Hepatocyte (in vitro differentiated cells): Measurements from ENCODE around the gene AP1AR. TPM values are rescaled to one million over a fixed set of nuclear protein-coding genes. Genes with fewer than 3 reads are reported as not detected.

Source experiments
- DNase-seq: peaks from one replicate; pipeline ENCODE4 v3.0.0-alpha.2; 2016; ENCODE audit warnings: low spot score
- H2AFZ ChIP-seq: fragments of 200-600 bp; sonication (generic); 2 replicates; pipeline ENCODE4 v1.6.0; 2016; ENCODE audit warnings: antibody characterized with exemption, mild to moderate bottlenecking
- H3K27ac ChIP-seq: fragments of 200-600 bp; sonication (generic); 2 replicates; pipeline ENCODE4 v1.5.1; 2016; ENCODE audit warnings: mild to moderate bottlenecking
- H3K27me3 ChIP-seq: fragments of 200-600 bp; sonication (generic); 2 replicates; pipeline ENCODE4 v1.6.1; 2016
- H3K36me3 ChIP-seq: fragments of 200-600 bp; sonication (generic); replicated peaks from 2 replicates; pipeline ENCODE4 v1.5.1; 2016; ENCODE audit warnings: low read depth; ENCODE audit not compliant: insufficient read depth
- H3K4me1 ChIP-seq: fragments of 200-600 bp; sonication (generic); 2 replicates; pipeline ENCODE4 v1.5.1; 2016; ENCODE audit warnings: mild to moderate bottlenecking, moderate library complexity; ENCODE audit not compliant: insufficient read depth
- H3K4me2 ChIP-seq: fragments of 200-600 bp; sonication (generic); 2 replicates; pipeline ENCODE4 v1.6.0; 2016
- H3K4me3 ChIP-seq: fragments of 200-600 bp; sonication (generic); 2 replicates; pipeline ENCODE4 v1.5.1; 2016; ENCODE audit warnings: mild to moderate bottlenecking
- H3K79me2 ChIP-seq: fragments of 200-600 bp; sonication (generic); 2 replicates; pipeline ENCODE4 v1.6.0; 2017; ENCODE audit warnings: mild to moderate bottlenecking
- H3K9me2 ChIP-seq: fragments of 200-600 bp; sonication (generic); replicated peaks from 2 replicates; pipeline ENCODE4 v1.6.0; 2017; ENCODE audit warnings: mild to moderate bottlenecking; ENCODE audit not compliant: insufficient read depth
- H3K9me3 ChIP-seq: fragments of 200-600 bp; sonication (generic); 2 replicates; pipeline ENCODE4 v1.5.1; 2016; ENCODE audit warnings: low read depth, mild to moderate bottlenecking
- H4K20me1 ChIP-seq: fragments of 200-600 bp; sonication (generic); 2 replicates; pipeline ENCODE4 v1.6.0; 2016; ENCODE audit warnings: mild to moderate bottlenecking; ENCODE audit not compliant: insufficient read depth, poor library complexity, severe bottlenecking
- CTCF ChIP-seq: fragments of 200-600 bp; sonication (generic); IDR thresholded peaks from 2 replicates; pipeline ENCODE4 v1.5.1; 2016; ENCODE audit warnings: antibody characterized with exemption, mild to moderate bottlenecking; ENCODE audit not compliant: poor library complexity
- EZH2 ChIP-seq: fragments of 200-600 bp; sonication (generic); IDR thresholded peaks from 2 replicates; pipeline ENCODE4 v1.6.1; 2016; ENCODE audit warnings: antibody characterized with exemption, mild to moderate bottlenecking, borderline replicate concordance
- EZH2phosphoT487 ChIP-seq: fragments of 200-600 bp; sonication (generic); IDR thresholded peaks from one replicate; pipeline ENCODE4 v1.6.1; 2018; ENCODE audit warnings: antibody characterized with exemption, mild to moderate bottlenecking, low read depth, moderate library complexity; ENCODE audit not compliant: unreplicated experiment, severe bottlenecking
- WGBS: methylation state at CpG from one replicate; pipeline ENCODE4 v1.1.6; 2016; ENCODE audit warnings: low lambda C conversion rate; ENCODE audit errors: missing lambda C conversion rate; 5-methylcytosine and 5-hydroxymethylcytosine counted together
- polyA plus RNA-seq: library from polyadenylated mRNA; unstranded; fragments of >200 nt; fragmentation: Nextera tagmentation; extraction: Ambion mirVana; gene quantifications from 2 replicates; pipeline ENCODE4 v1.2.1, GENCODE V29; 2016
- total RNA-seq: library from RNA; depleted of rRNA; stranded (reverse); fragments of >200 nt; gene quantifications from 2 replicates; pipeline ENCODE4 v1.2.3, GENCODE V29; 2014

Gene AP1AR
- total and polyA plus RNA-seq, 2 experiments from 2014 or later, result 22.6 to 48.1 TPM

DNA sequence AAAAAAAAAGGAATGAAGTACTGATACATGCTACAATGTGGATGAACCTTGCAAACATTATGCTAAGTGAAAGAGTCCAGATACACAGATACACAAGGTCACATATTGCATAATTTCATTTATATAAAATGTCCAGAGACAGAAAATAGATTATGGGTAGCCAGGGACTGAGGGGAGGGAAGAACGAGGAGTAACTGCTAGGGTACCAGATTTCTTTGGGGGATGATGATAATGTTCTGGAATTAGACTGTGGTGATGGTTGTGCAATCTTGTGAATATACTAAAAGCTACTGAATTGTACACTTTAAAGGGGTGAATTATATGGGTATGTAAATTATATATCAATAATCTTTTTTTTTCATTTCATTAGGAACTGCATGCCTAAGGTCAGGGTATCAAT, 20.8 kb upstream of the AP1AR start:
- DNase-seq, result no peak
- no peak for TF ChIP-seq EZH2phosphoT487
- no peak for TF ChIP-seq EZH2
- no peak for TF ChIP-seq CTCF
- H3K4me2 ChIP-seq, result no peak overlapping the region
- H4K20me1 ChIP-seq, result no peaks in the 10 kb centered on the region
- H3K9me3 ChIP-seq, result no peaks in the 10 kb centered on the region
- no peak overlapping the region for H2AFZ ChIP-seq
- H3K9me2 ChIP-seq, result no peaks in the 10 kb centered on the region
- no peaks in the 10 kb centered on the region for H3K4me1 ChIP-seq
- no peaks in the 10 kb centered on the region for H3K36me3 ChIP-seq
- no peak overlapping the region for H3K27ac ChIP-seq
- no peaks in the 10 kb centered on the region for H3K79me2 ChIP-seq
- 88% methylated on average over 1 of the region's 1 CpG for WGBS
- H3K27me3 ChIP-seq, result no peaks in the 10 kb centered on the region
- no peak overlapping the region for H3K4me3 ChIP-seq

GRCh38 chr4:112213091-112213490, 18.5 kb upstream of the AP1AR start:
- 94% methylated on average over 2 of the region's 2 CpGs for WGBS
- no peaks in the 10 kb centered on the region for H3K4me1 ChIP-seq
- no peak for TF ChIP-seq CTCF
- TF ChIP-seq EZH2phosphoT487, result no peak
- TF ChIP-seq EZH2, result no peak
- H3K79me2 ChIP-seq, result no peaks in the 10 kb centered on the region
- H3K9me2 ChIP-seq, result no peaks in the 10 kb centered on the region
- H3K27me3 ChIP-seq, result no peaks in the 10 kb centered on the region
- H3K4me2 ChIP-seq, result no peak overlapping the region
- H3K36me3 ChIP-seq, result no peaks in the 10 kb centered on the region
- no peaks in the 10 kb centered on the region for H4K20me1 ChIP-seq
- H2AFZ ChIP-seq, result no peak overlapping the region
- H3K27ac ChIP-seq, result no peak overlapping the region
- no peak overlapping the region for H3K4me3 ChIP-seq
- H3K9me3 ChIP-seq, result no peaks in the 10 kb centered on the region
- DNase-seq, result peak; percentile 19

DNA sequence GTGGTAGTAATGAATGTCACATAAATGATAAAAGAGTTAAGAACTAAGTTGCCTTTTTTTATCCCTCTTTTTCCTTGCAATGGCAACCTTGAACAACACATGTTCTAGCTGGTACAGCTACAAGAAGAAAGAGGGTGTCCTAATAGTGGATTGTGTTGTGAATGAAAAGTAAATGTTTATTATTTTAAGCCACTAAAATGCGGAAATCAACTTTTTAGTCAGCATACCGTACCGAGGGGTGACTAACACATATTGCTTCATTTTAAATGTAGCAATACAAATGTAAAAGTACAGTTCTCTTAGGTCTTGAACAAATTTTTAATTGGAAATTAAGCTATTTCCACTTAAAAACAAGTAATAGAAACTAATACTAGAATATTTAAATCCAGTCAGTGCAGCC, 17.7 kb upstream of the AP1AR start:
- no peaks in the 10 kb centered on the region for H3K4me1 ChIP-seq
- no peaks in the 10 kb centered on the region for H3K36me3 ChIP-seq
- no peak overlapping the region for H3K4me2 ChIP-seq
- no peaks in the 10 kb centered on the region for H3K9me3 ChIP-seq
- H3K79me2 ChIP-seq, result no peaks in the 10 kb centered on the region
- no peaks in the 10 kb centered on the region for H3K9me2 ChIP-seq
- H3K27ac ChIP-seq, result no peak overlapping the region
- no peak overlapping the region for H2AFZ ChIP-seq
- no peaks in the 10 kb centered on the region for H4K20me1 ChIP-seq
- TF ChIP-seq EZH2phosphoT487 (no peak), EZH2 (no peak), CTCF (no peak)
- WGBS, result 85% methylated on average over 3 of the region's 3 CpGs
- DNase-seq, result no peak
- no peak overlapping the region for H3K4me3 ChIP-seq
- H3K27me3 ChIP-seq, result no peaks in the 10 kb centered on the region
